ENCODE data around the gene METTL22.

Gene METTL22

DNA sequence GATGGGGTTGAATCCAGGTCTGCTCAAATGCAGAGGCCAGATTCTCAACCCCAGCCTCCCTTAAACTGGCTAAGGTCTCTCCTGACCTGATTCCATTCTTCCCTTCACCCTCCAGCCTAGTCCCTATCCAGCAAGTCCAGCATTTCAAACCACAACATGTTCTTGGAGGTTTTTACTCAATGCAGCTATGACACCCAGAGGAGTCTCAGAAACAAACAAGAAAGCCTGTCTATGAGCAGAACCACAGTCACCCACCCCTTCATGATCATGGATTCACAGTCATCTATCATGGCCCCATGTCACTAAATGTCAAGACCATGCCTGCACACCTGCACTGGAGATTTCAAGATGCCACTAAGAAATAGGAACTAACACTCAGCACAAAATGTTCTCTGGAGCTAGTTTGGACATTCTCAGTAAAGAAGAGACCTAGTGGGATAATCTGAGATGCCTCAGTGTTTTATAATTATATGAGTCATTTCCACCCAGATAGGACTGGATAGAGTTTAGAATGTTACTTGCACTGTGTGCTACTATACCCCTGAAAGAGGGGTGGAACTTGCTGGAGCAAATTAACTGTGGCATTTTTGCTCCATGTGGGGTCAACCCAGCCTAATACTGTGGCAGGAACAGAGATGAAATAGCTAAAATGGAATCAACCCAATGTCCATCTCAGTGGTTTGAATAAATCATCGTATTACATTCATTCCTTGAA, 9.5 kb upstream of the METTL22 start:
- no peak for TF ChIP-seq ZNF274 (IDR thresholded peaks at IDR 0.05; ENCODE audit: low read depth, low read length)
- H3K4me3 ChIP-seq (ENCODE audit: low read length) = no peak overlapping the region

DNA sequence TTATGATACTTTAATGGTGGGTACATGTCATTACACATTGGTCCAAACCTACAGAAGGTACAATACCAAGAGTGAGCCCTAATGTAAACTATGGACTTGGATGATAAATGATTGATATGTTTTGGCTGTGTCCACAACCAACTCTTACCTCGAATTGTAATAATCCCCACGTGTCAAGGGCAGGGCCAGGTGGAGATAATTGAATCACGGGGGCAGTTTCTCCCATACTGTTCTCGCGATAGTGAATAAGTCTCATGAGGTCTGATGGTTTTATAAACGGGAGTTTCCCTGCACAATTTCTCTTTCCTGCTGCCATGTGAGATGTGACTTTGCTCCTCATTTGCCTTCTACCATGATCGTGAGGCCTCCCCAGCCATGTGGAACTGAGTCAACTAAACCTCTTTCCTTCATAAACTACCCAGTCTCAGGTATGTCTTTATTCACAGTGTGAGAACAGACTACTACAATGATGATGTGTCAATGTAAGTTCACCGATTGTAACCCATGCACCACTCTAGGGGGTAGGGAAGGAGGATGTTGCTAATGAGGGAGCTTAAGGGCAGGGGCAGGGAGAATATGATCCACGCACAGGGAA, 7.0 kb upstream of the METTL22 start:
- TF ChIP-seq ZNF274 (IDR thresholded peaks at IDR 0.05; ENCODE audit: low read depth, low read length) = no peak
- no peak overlapping the region for H3K4me3 ChIP-seq (ENCODE audit: low read length)

DNA sequence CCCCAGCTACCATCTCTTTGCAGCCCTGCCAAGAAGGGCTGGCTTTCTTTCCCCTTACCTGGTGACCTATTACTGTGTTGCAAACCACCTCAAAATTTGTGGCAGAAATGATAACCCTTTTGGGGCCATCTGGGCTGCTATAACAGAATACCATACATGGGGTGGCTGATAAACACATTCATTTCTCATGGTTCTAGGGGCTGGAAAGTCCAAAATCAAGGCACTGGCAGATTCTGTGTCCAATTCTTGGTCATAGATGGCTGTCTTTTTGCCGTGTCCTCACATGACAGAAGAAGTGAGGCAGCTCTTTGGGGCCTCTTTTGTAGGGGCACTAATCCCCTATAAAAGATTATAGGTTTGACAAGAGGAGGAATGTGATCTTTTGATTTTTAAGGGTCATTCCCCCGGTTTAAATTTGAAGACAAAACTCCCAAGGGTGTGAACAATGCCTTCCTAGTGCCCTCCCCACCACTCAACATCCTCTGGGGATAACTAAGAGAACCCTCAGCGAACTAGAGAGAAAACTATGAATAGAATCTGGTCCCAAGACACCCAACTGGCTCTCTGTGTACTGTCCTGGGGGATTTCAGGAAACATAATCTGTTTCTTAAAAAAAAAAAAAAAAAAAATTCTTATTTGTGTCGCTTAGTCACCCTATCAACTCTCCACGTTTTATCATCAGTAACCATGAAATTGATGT, 1.7 kb upstream of the METTL22 start:
- no peak overlapping the region for H3K4me3 ChIP-seq (ENCODE audit: low read length)
- TF ChIP-seq ZNF274 (IDR thresholded peaks at IDR 0.05; ENCODE audit: low read depth, low read length) = no peak

DNA sequence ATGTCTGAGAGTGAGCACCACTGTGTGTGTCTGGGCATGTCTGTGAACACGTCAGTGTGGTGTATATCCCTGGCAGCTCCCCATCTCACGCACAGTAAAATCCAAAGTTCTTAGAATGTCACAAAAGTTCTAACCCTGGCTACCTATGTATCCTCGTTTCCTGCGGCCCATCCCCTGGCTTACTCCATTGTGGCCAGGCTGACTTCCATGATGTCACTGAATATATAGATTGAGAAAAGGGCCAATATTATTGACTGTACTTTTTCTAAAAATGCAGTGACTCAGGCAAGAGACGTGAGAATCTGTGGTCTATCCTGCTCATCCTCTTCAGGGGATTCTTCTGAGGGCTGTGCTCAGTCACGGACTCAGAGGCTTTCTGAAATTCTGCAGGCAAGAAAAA, 963 bp upstream of the METTL22 start:
- H3K4me3 ChIP-seq (ENCODE audit: low read length) = no peak overlapping the region
- no peak for TF ChIP-seq ZNF274 (IDR thresholded peaks at IDR 0.05; ENCODE audit: low read depth, low read length)

DNA sequence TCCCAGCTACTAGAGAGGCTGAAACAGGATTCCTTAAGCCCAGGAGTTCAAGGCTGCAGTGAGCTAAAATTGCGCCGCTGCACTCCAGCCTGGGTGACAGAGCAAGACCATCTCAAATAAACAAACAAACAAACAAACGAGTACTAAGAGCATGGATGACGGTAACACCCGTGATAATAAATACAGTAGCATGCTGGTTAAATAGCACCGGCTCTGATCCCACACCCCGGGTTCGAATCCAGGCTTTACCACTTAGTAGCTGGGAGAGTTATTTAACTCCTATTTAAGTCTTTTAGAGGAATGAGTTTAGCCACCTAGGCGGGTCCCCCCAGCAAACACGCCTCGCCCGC, 301 bp upstream of the METTL22 start:
- TF ChIP-seq ZNF274 (IDR thresholded peaks at IDR 0.05; ENCODE audit: low read depth, low read length) = no peak
- H3K4me3 ChIP-seq (ENCODE audit: low read length) = peak overlapping the region; percentile 89; the same call in 1 of the 2 replicates

DNA sequence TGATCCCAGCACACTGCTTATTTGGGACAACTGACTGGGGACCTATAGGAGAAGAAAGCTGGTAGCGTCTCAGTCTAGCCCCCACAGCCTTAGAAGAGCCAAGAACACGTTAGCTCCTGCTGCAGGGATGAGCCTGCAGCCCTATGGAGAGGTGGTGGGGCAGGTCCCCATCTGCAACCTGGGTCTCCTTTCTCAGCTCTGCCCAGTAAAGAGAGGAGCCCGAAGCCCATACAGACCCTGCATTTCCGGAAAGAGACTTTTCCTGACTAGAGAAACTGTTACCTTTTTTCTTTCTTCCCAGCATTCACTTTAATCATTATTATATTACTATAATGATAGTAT, 788 bp downstream of the METTL22 start:
- no peak for TF ChIP-seq ZNF274 (IDR thresholded peaks at IDR 0.05; ENCODE audit: low read depth, low read length)
- peak overlapping the region; percentile 89 for H3K4me3 ChIP-seq (ENCODE audit: low read length)

DNA sequence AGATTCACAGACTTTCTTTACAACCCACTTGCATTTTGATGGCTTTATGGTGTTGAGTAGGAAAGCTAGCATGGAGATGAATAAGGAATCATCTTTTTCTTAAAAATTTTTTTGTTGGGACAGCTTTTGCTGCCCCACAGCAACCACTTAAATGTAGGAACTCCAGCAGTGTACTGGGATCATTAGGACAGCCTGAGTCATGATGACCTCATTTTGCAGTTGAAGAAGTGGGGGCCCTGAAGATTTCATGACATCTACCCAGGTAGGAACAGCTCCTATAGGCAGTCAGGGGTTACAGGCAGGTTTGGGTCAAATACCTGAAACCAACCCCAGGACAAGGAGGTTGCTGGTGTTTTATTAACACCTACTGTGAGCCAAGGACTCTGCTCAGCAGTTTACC, 2.1 kb downstream of the METTL22 start:
- no peak overlapping the region for H3K4me3 ChIP-seq (ENCODE audit: low read length)
- TF ChIP-seq ZNF274 (IDR thresholded peaks at IDR 0.05; ENCODE audit: low read depth, low read length) = no peak

DNA sequence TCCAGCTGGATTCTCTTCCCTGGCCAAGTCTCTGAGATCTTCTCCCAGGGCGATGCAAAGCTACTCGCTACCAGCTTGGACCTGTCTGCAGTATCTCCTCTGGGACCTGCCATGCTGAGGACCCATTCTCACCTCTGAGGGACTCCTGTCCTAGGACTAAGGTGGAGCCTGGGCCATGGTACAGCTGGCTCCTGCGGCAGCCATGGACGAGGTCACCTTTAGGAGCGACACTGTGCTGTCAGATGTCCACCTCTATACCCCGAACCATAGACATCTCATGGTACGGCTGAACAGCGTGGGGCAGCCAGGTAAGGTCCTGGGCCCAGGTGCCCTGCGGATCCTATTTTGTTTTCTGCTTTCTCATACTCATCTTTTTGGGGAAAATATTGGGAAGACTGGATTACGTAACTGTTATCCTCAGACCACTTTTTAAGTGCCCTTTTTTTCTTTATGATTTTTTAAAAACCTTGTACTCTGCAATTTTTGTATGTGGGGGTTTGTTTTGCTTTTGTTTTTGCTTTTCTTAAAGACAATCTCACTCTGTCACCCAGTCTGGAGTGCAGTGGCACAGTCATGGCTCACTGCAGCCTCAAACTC, 4.1 kb downstream of the METTL22 start:
- TF ChIP-seq ZNF274 (IDR thresholded peaks at IDR 0.05; ENCODE audit: low read depth, low read length) = no peak

DNA sequence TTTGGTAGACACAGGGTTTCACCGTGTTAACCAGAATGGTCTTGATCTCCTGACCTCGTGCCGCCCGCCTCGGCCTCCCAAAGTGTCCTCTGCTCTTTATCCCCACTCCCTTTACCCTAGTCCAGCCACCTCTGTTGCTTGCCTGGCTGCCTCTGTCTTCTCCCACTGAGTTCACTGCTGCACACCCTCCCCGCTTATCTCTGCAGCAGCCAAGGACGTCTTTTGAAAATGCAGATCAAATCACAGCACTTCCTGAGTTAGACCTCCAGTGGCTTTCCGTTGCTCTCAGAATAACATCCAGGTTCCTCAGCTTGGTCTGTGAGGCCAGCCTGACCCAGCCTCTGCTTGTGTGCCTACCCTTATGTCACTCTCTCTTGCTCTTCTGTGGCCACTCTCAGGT, 5.4 kb downstream of the METTL22 start:
- no peak overlapping the region for H3K4me3 ChIP-seq (ENCODE audit: low read length)
- TF ChIP-seq ZNF274 (IDR thresholded peaks at IDR 0.05; ENCODE audit: low read depth, low read length) = no peak

More for the DNA sequence above, 4.1 kb downstream of the METTL22 start:
- no peak overlapping the region for H3K4me3 ChIP-seq (ENCODE audit: low read length)

DNA sequence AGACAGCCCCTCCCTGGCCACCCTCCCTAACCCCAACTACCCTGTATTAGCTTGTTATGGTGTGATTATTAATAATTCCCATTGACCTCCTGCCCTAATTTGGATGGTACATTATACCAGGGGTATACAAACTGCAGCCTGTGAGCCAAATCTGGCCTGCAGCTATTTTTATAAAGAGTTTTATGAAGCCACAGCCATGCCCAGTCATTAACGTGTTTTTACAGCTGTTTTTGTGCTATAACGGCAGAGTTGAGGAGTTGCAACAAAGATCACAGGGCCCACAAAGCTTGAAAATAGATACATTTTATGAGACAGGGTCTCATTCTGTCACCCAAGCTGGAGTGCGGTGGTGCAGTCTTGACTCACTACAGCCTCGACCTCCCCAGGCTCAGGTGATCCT, 6.0 kb downstream of the METTL22 start:
- no peak overlapping the region for H3K4me3 ChIP-seq (ENCODE audit: low read length)
- no peak for TF ChIP-seq ZNF274 (IDR thresholded peaks at IDR 0.05; ENCODE audit: low read depth, low read length)

DNA sequence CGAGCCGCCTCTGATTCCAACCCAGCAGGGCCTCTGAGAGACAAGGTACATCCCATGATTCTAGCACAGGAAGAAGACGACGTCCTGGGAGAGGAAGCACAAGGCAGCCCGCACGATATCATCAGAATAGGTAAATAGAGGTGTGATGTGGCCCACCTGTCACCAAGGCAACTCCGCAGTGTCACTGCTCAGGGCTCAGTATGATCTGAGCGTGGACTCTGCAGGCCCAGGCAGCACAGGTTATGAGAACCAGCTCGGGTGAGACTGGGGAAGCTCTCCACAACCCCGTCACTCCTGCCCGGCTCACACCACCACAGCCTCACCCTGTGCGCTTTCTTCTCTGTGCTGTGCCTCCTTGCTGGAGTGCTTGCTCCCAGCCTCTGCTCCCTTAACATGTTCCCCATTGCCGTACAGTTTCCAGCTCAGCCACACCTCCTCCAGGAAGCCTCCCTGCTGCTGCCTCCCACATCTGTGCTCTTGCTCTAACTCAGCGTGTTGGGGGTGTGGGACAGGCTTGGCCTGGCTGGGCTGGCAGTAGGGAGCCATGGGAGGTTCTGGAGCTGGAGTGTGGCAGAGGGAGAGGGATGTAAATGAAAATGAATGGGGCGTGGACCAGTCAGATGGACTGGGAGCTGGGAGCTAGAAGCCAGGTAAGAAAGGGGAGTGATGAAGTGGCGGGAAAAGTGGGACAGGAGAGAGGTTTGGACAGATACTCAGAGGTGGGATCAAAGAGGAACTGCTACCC, 7.7 kb downstream of the METTL22 start:
- no peak for TF ChIP-seq ZNF274 (IDR thresholded peaks at IDR 0.05; ENCODE audit: low read depth, low read length)

DNA sequence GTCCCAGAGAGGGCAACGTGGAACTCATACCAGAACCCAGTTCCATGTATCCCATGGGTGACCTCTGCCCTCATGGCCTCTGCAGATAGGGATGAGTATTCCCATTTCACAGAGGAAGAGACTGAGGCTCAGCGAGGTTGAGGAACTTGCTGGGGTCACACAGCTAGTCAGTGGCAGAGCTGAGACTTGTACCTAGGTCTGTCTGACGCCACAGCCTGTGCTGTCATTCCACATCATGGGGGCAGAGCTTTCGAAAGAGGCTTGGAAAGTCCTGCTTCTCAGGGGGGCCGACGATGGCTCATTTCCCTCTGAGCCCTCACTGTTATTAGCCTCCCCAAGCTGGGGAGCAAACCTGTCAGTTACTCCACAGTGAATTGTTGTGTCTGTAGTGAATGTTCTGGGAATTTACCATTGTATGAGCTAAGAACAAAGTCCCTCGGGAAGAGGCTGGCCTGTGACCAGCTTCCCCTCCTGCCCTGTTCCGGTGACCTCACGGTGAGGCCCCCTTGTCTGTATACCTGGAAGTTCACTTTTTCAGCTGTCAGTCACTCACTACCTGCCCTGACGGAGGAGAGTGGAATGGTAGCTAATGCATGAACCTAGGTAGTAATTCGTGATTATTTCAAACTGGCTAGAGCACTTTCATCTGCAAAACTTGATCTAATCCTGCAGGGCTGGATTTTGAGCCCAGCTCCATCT, 8.9 kb downstream of the METTL22 start:
- no peak overlapping the region for H3K4me3 ChIP-seq (ENCODE audit: low read length)
- no peak for TF ChIP-seq ZNF274 (IDR thresholded peaks at IDR 0.05; ENCODE audit: low read depth, low read length)

More for the DNA sequence above, 7.7 kb downstream of the METTL22 start:
- H3K4me3 ChIP-seq (ENCODE audit: low read length) = no peak overlapping the region

DNA sequence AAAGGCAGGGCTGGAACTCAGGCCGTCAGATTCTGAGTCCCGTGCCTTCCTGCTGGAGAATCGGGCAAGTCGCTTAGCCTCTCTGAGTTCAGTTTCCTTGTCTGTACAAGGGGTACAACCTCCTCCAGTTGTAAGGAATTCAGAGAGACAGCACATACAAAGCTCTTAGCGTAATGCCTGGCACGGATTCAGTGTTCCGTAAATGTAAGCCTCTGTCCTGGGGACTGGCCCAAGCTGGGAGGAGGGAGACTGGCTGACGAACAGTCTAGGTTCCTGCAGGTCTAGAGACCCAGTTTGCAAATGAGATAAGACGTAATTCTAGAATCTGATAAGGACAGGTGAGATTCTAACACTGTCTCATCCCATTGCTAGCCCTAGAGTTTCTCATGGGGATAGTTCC, 9.9 kb downstream of the METTL22 start:
- no peak overlapping the region for H3K4me3 ChIP-seq (ENCODE audit: low read length)
- TF ChIP-seq ZNF274 (IDR thresholded peaks at IDR 0.05; ENCODE audit: low read depth, low read length) = no peak

Data from GM08714 (cell line).